ENCODE measurements around the gene DHFR. TPM values are rescaled to one million over a fixed set of nuclear protein-coding genes. Genes with fewer than 3 reads are reported as not detected.
"Not testable (repeated sequence)": the region's sequence is repeated elsewhere in the genome, so short reads cannot be mapped to it uniquely, and the experiment has no call there.

Gene DHFR
- total RNA-seq, 4 donors from 2014 or later: 4.7 to 11.6 (median 8.5) TPM

GRCh38 chr5:80590766-80591165 is 64.0 kb downstream of the DHFR start:
- Histone ChIP-seq H3K4me3 (no peak overlapping the region), H3K27ac (replicated peaks in 1 of 4) (no peak overlapping the region), H3K27me3 (no peaks in the 10 kb centered on the region), H3K9me3 (no peaks in the 10 kb centered on the region), H3K4me1 (no peaks in the 10 kb centered on the region), H3K36me3 (no peaks in the 10 kb centered on the region)
- TF ChIP-seq, protein P1, sequence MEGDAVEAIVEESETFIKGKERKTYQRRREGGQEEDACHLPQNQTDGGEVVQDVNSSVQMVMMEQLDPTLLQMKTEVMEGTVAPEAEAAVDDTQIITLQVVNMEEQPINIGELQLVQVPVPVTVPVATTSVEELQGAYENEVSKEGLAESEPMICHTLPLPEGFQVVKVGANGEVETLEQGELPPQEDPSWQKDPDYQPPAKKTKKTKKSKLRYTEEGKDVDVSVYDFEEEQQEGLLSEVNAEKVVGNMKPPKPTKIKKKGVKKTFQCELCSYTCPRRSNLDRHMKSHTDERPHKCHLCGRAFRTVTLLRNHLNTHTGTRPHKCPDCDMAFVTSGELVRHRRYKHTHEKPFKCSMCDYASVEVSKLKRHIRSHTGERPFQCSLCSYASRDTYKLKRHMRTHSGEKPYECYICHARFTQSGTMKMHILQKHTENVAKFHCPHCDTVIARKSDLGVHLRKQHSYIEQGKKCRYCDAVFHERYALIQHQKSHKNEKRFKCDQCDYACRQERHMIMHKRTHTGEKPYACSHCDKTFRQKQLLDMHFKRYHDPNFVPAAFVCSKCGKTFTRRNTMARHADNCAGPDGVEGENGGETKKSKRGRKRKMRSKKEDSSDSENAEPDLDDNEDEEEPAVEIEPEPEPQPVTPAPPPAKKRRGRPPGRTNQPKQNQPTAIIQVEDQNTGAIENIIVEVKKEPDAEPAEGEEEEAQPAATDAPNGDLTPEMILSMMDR (IDR thresholded peaks at IDR 0.05): no peak
- no peak for TF ChIP-seq POLR2AphosphoS5 (IDR thresholded peaks at IDR 0.05)
- no peak for TF ChIP-seq POLR2A (IDR thresholded peaks at IDR 0.05; ENCODE audit: low read depth)
- TF ChIP-seq EP300 (IDR thresholded peaks at IDR 0.05): no peak
- no peak for DNase-seq (ENCODE audit: extremely low spot score)
- 81% methylated on average over 3 of the region's 5 CpGs for WGBS
- intact Hi-C loops (cut with DNase I): no loop called here

DNA sequence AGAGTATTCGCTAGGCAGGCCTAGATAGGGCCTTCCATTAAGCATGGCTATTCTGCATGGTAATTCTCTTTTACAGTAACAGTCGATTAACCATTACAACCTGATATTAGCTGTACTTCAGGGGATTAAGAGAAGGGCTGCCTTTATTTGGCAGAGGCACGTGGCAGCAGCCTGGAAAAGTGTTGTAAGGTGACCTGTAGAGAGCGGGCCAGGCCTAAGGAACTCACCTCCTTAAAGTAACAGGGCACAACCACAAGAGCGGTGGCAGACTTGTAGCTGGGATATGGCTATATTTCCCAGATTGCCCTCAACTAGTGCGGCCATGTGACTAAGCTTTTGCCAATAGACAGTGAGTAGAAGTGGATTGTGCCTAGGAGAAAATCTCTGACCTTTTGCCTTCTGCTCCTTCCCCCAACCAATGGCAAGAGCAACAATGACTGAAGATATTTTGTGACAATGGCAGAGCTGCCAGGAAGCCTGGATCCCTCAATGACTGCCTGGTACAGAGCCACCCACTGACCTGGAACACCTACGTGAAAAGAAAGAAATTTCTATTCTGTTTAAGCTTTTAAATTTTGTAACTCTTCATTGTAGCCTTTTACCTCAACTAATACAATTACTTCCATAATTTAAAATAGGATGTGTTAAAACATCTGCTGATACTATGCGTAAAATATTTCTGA is 65.8 kb downstream of the DHFR start:
- Histone ChIP-seq H3K4me3 (no peak overlapping the region), H3K27me3 (no peaks in the 10 kb centered on the region), H3K36me3 (no peaks in the 10 kb centered on the region), H3K4me1 (no peaks in the 10 kb centered on the region), H3K9me3 (no peaks in the 10 kb centered on the region), H3K27ac (replicated peaks in 1 of 4) (no peak overlapping the region)
- WGBS: 85% methylated on average over 7 of the region's 8 CpGs
- no peak for TF ChIP-seq POLR2A (IDR thresholded peaks at IDR 0.05; ENCODE audit: low read depth)
- TF ChIP-seq POLR2AphosphoS5 (IDR thresholded peaks at IDR 0.05): no peak
- TF ChIP-seq, protein P1 (IDR thresholded peaks at IDR 0.05): no peak
- TF ChIP-seq EP300 (IDR thresholded peaks at IDR 0.05): no peak
- intact Hi-C loops (cut with DNase I): no loop called here
- DNase-seq (ENCODE audit: extremely low spot score): no peak

DNA sequence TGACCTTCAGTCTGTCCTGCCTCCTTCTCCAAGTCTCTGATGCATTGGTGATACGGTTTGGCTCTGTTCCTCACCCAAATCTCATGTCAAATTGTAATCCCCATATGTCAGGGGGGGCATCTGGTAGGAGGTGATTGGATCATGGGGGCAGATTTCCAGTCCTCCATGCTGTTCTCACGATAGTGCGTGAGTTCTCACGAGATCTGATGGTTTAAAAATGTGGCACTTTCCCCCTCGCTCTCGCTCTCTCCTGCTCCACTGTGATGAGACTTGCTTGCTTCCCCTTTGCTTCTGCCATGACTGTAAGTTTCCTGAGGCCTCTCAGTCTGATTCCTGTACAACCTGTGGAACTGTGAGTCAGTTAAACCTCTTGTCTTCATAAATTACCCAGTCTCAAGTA is 70.0 kb downstream of the DHFR start:
- intact Hi-C loops (cut with DNase I): no loop called here
- Histone ChIP-seq H3K4me3 (no peak overlapping the region), H3K4me1 (no peaks in the 10 kb centered on the region), H3K27me3 (no peaks in the 10 kb centered on the region), H3K27ac (replicated peaks in 1 of 4) (no peak overlapping the region), H3K9me3 (no peaks in the 10 kb centered on the region), H3K36me3 (no peaks in the 10 kb centered on the region)
- DNase-seq (ENCODE audit: extremely low spot score): no peak
- TF ChIP-seq, protein P1 (IDR thresholded peaks at IDR 0.05): no peak
- TF ChIP-seq POLR2AphosphoS5 (IDR thresholded peaks at IDR 0.05) (no peak), POLR2A (IDR thresholded peaks at IDR 0.05; ENCODE audit: low read depth) (no peak), EP300 (IDR thresholded peaks at IDR 0.05) (no peak)
- 84% methylated on average over 6 of the region's 6 CpGs for WGBS

DNA sequence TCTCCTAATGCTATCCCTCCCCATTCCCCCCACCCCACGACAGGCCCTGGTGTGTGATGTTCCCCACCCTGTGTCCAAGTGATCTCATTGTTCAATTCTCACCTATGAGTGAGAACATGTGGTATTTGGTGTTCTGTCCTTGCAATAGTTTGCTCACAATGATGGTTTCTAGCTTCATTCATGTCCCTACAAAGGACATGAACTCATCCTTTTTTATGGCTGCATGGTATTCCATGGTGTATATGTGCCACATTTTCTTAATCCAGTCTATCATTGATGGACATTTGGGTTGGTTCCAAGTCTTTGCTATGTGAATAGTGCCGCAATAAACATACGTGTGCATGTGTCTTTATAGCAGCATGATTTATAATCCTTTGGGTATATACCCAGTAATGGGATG is 74.5 kb downstream of the DHFR start:
- H3K4me3 ChIP-seq; H3K4me1 ChIP-seq; intact Hi-C loops (cut with DNase I); H3K27me3 ChIP-seq; DNase-seq (ENCODE audit: extremely low spot score); H3K27ac ChIP-seq (replicated peaks in 1 of 4); H3K36me3 ChIP-seq; H3K9me3 ChIP-seq: not testable (repeated sequence)
- WGBS: 90% methylated on average over 3 of the region's 3 CpGs

GRCh38 chr5:80579050-80579449 is 75.7 kb downstream of the DHFR start:
- H3K4me1 ChIP-seq: no peaks in the 10 kb centered on the region
- H3K4me3 ChIP-seq: no peak overlapping the region
- H3K27me3 ChIP-seq: peaks cover 0 to 7% (median 0%) of the 10 kb centered on the region in 4 donors
- no peak for DNase-seq (ENCODE audit: extremely low spot score)
- no peak overlapping the region for H3K27ac ChIP-seq (replicated peaks in 1 of 4)
- WGBS: 88% methylated on average over 2 of the region's 2 CpGs
- intact Hi-C loops (cut with DNase I): no loop called here
- no peaks in the 10 kb centered on the region for H3K36me3 ChIP-seq
- TF ChIP-seq, protein P1 (IDR thresholded peaks at IDR 0.05): no peak
- no peak for TF ChIP-seq EP300 (IDR thresholded peaks at IDR 0.05)
- TF ChIP-seq POLR2AphosphoS5 (IDR thresholded peaks at IDR 0.05): no peak
- TF ChIP-seq POLR2A (IDR thresholded peaks at IDR 0.05; ENCODE audit: low read depth): no peak
- no peaks in the 10 kb centered on the region for H3K9me3 ChIP-seq
